Measurements from ENCODE around the gene DENND5B.
"Not testable (repeated sequence)": the region's sequence is repeated elsewhere in the genome, so short reads cannot be mapped to it uniquely, and the experiment has no call there.

DENND5B gene

GRCh38 chr12:31377210-31377609 lies 213.7 kb downstream of the DENND5B start:
- DNase-seq (ENCODE audit: low read depth): not testable (repeated sequence)

- DNase-seq (ENCODE audit: low read depth): not testable (repeated sequence)
Observed at GRCh38 chr12:31375422-31375821, 215.5 kb downstream of the DENND5B start.

GRCh38 chr12:31371256-31371620 lies 219.7 kb downstream of the DENND5B start:
- no peak for DNase-seq (ENCODE audit: low read depth)

GRCh38 chr12:31370531-31371255 lies 220.2 kb downstream of the DENND5B start:
- DNase-seq (ENCODE audit: low read depth): no peak

- DNase-seq (ENCODE audit: low read depth): no peak
Observed at GRCh38 chr12:31369712-31370521, 221.0 kb downstream of the DENND5B start.

GRCh38 chr12:31368666-31369361 lies 222.1 kb downstream of the DENND5B start:
- DNase-seq (ENCODE audit: low read depth): no peak

GRCh38 chr12:31366104-31366621 lies 224.8 kb downstream of the DENND5B start:
- no peak for DNase-seq (ENCODE audit: low read depth)

GRCh38 chr12:31363831-31364230 lies 227.1 kb downstream of the DENND5B start:
- no peak for DNase-seq (ENCODE audit: low read depth)

GRCh38 chr12:31363416-31363809 lies 227.5 kb downstream of the DENND5B start:
- no peak for DNase-seq (ENCODE audit: low read depth)

- DNase-seq (ENCODE audit: low read depth): no peak
Observed at GRCh38 chr12:31362759-31363415, 228.0 kb downstream of the DENND5B start.

- no peak for DNase-seq (ENCODE audit: low read depth)
Observed at GRCh38 chr12:31362115-31362758, 228.7 kb downstream of the DENND5B start.

- DNase-seq (ENCODE audit: low read depth): no peak
Observed at GRCh38 chr12:31361730-31362114, 229.2 kb downstream of the DENND5B start.

- DNase-seq (ENCODE audit: low read depth): no peak
Observed at GRCh38 chr12:31355747-31356107, 235.2 kb downstream of the DENND5B start.

- no peak for DNase-seq (ENCODE audit: low read depth)
Observed at GRCh38 chr12:31353750-31354708, 236.9 kb downstream of the DENND5B start.

GRCh38 chr12:31346267-31346666 lies 244.7 kb downstream of the DENND5B start:
- DNase-seq (ENCODE audit: low read depth): no peak

GRCh38 chr12:31343139-31343538 lies 247.8 kb downstream of the DENND5B start:
- DNase-seq (ENCODE audit: low read depth): no peak

GRCh38 chr12:31342286-31342685 lies 248.7 kb downstream of the DENND5B start:
- no peak for DNase-seq (ENCODE audit: low read depth)

GRCh38 chr12:31339831-31340622 lies 250.9 kb downstream of the DENND5B start:
- DNase-seq (ENCODE audit: low read depth): no peak

GRCh38 chr12:31337952-31338351 lies 253.0 kb downstream of the DENND5B start:
- DNase-seq (ENCODE audit: low read depth): no peak

Measured in HS-27A (cell line).